Stimulated activated CD8-positive, alpha-beta memory T cell treated with anti-CD3 and anti-CD28 coated beads, Interleukin-12 subunit alpha, Interleukin-12 subunit beta, amount 100 ng/mL, for 24 hours (primary cell): ENCODE data around the gene RGS12.

ENCODE experiments used
- DNase-seq: peaks from one replicate; pipeline ENCODE4 v3.0.0-alpha.2; 2020; ENCODE audit errors: extremely low read depth

The RGS12 gene

DNA sequence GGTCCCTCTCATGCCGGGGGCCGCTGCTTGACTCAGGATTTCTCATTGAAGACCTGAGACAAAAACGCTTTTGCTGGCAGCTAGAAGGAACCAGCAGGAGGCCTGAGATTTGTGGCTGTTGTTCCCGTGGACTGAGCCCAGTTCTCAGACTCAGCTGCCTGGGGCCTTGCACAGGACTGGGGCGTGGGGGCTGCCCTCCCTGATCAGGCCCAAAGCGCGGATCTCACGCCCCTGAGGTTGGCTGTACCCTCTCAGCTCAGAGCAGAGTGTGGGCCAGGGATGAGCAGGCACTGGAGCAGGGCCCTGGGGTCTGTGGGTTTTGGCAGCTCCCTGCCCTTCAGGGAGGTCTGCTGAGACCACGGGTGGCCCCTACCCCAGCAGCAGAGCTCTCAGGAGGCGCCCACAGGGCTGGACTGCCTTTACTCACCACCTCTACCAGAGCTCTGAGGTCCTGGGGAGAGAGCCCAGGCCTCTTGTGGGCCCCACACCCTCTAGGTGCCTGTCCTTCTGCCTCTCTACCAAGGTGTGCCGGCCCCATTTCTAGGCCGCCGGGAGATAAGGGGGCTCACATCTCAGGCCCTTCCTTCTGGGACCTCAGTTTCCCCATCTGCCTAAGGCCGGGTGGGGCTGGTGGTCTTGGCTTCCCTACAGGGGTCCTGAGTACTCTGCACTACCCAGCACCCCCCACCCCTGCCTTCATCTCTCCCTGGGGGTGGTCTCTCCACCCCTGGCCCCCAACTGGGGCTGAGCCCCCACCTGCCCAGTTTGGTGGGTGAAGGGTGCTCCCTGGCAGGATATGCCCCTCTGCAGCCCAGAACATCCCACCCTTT is 38.3 kb upstream of the RGS12 start:
- DNase-seq = no peak

DNA sequence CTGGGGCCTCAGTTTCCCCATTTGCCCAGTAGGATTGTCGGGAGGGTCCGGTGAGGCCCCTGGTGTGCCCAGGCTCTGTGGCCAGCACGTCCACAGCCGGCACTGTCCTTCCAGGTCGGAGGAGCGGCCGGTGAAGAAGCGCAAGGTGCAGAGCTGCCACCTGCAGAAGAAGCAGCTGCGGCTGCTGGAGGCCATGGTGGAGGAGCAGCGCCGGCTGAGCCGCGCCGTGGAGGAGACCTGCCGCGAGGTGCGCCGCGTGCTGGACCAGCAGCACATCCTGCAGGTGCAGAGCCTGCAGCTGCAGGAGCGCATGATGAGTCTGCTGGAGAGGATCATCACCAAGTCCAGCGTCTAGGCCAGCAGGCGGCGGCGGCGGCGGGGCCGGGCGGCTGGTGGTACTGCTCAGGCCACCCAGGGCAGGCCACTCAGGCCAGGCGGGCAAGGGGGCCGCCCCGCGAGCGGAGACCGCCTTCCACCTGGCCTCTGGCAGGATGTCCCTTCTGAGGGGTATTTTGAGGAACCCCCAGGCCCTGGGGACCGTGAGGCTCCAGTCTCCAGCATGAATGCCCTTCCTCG is 37.1 kb upstream of the RGS12 start:
- no peak for DNase-seq

DNA sequence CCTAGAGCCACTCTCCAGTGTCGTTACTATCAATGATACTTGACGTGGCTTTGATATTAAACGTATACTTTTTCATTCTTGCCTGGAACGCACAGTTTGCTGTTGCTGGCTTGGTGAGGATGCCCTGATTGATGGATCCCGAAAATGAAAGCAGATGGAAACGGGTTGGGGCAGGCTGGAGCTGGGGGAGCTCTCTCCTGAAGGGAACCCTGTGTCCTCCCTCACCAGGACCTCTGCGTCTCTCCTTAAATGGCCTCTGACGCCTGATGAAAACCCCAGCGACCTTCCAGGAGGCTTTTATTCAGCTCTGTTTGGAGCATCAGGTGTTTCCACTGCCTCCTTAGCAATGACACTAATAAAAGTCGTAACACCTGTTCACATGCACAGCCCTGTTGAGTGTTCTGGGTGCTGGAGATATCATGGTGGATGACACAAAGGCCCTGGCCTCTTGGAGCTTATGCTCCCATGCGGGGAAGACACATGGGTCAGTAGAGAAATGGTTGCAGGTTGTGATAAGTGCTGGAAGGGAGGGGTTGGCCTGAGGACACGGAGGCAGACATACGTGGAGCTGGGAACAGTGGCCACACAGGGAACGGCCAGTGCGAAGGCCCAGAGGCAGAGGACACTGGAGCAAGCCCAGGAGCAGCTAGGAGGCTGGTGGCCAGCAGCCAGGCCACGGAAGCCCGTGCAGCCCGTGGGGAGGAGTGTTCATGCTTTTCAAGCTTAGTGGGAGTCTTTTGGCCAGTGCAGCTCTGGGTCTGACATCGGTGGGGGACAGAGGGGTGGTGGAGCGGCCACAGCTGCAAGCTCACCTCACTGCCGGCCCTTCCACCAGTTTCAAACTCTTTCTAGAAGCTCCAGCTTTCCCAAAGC is 36.4 kb upstream of the RGS12 start:
- DNase-seq = no peak

DNA sequence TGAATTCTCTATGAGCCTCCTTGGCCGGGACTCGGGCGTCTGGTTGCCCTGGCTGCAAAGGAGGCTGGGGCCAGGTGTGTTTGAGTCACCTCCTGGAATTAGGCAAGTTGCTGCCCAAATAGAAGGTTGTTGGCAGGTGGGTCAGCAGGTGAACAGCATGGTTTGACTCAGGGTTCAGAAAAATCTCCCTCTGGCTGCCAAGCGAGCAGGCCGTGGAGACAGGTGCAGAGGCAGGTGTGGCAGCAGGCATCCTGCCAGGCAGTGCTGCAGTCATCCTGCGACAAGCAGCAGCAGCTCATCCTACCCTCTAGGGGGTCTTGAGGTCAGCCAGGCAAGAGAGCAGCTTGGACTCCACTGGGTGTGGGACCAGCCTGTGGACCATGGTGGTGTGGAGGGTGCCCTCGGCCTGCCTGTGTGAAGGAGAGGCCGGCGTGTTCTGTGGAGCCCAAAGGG is 35.7 kb upstream of the RGS12 start:
- no peak for DNase-seq

DNA sequence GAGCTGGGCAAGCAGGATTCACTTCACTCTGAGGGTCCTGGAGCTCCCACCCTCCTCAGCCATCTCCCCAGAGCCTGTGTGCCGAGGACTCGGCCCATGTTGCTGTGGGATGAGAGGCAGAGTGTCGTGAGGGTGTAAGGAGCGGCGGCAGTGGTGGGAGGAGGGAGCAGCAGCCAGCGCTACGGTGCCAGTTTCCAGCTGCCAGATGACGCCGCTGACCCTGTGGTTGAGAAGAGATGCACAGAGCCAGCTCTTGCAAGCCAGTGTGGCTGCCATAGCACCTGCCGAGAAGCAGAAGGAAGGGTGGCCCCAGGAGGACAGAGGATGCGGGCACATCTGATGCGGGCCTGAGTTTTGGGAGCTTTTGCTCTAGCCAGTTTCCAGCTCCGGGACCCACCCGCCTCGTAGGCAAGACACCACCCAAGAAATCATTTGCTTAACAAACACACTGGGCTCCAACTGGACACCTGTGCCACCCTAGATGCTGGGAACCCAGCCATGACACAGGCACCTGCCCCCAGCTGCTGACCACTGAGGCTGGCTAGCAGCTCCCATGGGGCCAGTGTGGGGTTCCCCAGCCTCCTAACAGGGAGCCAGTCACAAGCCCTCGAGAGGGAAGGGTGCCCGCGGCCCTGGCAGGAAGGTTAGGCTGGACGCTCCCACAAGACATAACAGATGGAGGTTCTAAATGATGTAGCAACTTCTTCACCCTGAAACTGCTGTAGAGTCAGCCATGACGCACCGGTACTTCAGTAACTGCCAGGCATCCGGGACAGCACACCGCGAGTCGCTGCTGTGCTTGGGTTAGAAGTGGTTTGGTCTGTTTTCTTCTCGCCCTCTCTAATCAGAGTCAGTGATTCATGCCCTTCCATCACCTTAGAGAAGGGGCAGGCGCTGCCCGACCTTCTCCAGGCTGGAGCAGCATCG is 35.0 kb upstream of the RGS12 start:
- DNase-seq = no peak

DNA sequence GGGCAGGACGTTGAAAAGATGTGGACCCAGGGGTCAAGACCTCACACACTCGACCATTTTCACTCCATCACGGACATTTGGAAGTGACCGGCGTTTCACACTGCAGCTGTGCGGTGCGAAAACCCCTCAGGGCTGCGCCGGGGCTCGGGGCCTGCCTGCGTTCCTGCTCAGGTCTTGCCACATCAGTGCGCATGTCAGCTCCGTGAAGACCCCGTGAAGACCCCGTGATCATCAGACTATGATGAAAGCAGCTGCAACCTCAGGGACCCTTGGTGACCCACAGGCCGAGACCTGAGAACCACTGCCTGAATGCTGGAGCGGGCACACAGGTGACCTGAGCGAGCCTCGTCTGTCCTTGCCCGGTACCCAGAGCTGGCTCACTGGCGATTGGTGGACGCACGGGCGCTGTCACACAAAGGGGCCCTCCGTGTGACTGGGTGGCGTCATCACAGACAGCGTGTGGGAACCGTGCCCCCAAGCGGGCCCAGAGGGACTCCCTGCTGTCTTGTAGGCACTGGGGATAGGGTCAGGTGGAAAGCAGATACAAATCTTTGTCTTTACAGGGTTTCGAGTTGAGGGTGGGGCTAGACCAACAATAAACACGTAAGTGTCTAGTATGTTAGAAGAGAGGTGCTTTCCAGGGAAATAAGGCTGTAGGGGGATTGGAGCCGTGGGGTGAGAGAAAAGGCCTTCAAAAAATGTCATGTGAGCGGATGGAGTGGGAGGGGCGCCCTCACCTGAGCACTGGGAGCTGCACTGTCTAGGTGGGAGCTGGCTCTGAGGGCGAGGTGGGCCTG is 31.2 kb upstream of the RGS12 start:
- DNase-seq = no peak

DNA sequence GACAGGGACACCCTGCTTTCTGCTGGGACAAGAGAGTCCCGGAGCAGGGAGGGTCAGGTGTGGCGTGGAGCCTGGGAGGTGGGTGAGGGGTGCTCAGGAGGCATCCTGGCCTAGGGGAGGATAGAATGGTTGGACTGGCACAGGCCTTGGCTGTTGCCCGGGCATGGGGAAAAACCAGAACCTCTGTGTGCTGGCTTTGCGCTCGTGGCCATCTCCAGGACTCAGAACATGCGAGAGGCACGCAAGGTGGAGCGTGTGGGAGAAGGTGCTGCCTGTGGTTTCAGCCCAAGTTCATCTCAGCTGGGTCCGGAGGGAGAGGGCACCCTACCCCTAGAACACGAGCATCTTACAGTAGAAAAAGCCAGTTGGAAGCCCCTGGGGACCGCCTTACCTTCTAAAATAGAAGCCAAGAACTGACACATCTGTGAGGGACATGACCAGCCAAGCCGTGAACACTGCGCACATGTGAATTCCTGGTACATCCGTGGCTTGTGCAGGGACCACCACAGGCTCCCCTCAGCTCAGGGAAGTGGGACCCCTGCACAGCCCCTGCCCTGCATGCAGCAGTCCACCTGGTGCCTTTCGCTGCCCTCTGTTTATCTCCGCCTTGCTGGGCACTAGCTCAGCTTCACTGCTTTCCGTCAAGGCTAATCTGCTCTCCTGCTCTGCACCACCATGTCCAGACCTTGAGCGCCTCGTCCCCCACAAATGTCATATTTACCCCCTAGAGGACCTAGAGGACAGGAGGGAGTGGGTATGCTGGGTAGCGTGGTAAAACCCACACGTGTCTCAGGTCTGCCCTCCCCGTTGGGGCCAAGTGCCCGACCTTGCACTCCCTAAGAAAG is 30.4 kb upstream of the RGS12 start:
- DNase-seq = no peak

DNA sequence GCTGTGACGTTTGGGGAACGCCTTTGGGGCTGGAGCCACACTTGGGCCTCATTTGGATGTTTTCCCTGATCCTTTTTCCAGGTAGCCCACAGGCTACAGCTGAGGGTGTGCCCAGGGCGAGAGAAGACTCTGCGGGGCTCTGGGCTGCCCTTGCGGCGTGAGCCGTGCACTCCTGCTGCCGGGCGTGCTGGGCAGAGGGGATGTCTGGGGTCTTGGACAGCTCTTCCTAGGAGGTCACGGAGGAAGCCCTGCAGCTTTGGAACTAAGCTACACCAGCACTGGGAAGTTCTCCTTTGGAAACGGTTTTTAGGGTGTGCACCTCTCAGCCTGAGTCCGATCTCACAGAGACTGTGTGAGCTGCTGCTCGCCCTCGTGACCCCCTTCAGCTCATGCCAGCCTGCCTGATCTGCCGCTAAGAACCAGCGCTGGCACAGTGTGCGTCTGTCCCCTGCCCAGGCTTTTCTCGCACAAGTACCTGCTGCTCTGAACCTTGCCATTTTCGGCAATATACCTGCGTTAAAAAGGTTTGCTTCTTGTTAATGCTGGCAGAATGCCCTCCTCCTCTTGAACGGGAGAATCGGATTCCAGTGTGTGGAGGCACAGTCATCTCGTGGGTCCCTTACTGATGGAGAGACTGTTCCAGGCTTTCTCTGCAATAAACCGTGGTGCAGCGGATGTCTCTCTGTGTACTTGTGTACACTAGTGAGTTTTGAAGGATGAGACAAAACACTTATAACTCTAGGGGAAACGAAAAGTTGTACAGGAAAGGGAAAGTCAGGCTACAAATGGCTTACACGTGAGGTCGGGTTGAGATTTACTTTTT is 29.6 kb upstream of the RGS12 start:
- DNase-seq = no peak

DNA sequence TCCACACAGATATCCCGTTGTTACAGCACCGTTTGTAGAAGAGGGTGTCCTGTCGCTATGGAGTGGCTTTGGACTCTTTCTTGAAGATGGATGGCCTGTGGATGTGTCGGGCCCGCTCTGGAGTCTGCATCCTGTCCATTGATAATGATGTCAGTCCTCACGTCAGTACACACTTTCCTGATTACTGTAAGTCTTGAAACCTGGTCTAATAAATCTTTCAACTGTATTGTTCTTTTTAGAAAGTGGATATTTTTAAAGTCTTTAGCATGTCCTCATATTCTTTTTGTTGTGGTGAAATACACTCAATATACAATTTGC is 29.0 kb upstream of the RGS12 start:
- DNase-seq = no peak

DNA sequence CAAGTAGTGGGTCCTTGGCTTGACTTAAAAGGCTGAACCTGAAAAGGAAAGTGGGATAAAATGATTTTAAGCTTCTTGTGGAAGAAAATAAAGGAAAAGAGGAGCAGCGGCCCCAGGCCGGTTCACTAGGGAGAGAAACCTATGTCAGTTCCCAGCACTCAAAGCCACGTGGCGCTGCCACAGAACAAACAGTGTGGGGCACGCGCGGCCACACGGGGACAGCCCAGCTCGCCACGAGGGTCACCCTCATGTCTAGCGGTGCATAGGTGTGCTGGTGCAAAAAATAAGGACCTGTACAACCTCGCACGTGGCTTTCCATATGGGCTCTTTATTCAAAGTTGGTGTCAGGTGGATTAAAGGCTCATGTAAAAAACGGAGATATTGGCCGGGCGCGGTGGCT is 26.7 kb upstream of the RGS12 start:
- DNase-seq = no peak

DNA sequence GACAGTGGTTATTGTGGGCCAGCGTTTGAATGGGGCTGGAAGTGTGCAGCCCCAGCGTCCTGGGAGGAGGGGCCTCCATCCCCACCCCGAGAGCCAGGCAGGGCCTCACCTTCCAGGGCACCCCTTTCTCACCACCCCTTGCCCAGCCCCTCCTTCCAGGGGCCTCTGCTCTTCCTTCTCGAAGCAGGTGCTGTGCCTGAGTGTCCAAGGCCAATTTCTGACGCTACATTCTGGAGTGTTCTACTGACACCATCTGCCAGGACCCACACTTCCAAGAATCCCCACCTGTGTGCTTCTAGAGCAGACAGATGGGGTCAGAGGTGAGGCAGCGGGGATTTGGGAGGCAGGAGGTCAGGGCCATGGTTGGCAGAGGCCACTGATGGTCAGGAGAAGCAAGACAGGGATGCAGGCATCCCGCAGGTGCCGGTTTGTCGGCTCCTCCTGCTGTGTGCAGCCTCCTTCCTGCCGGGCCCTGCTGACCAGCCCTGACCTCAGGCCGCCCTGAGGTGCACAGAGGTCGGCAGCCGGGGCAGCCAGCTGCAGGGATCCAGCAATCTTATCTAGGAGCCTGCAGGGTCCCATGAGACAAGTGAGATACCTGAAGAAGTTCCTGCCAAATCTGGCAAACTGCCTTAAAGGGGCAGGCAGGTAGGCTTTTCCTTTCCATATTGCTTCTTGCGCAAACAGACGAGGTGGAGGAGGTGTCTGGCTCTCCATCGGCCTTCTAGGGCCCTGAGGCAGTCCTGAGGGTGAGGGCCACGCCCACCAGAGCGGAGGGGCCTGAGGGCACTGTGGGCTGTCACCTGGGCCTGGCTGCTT is 25.0 kb upstream of the RGS12 start:
- DNase-seq = no peak

DNA sequence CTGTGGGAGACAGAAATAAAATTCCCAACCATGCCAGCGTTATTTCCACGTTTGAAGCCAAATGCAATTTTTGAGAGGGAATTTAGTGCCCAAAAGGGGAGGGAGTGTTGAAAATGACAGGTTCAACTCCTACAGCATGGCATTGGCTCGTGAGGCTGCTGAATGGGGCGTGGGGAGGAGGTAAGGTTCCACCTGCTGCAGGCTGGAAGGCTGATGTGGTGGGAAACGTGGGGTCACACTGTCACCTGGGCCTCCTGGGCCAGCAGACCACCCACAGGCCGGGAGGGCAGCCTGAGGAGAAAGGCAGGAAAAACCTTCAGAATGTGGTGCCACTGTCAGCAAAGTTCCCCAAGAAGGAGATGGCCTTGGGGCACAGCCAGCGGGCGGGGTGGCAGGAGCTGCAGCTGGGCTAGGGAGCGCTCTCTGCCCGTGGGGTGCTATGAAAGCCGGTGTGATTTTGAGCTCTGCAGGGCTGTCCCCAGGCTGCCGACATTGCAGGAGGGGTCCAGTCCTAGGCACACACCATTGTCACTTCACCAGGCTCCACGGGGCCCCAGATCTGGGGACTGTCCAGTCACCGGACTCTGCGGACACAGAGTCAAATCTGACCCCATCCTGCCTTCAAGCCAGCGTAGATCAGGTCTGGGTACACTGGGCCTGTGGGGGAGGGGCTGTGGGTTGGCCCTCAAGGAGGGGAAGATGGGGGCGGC is 24.3 kb upstream of the RGS12 start:
- no peak for DNase-seq

DNA sequence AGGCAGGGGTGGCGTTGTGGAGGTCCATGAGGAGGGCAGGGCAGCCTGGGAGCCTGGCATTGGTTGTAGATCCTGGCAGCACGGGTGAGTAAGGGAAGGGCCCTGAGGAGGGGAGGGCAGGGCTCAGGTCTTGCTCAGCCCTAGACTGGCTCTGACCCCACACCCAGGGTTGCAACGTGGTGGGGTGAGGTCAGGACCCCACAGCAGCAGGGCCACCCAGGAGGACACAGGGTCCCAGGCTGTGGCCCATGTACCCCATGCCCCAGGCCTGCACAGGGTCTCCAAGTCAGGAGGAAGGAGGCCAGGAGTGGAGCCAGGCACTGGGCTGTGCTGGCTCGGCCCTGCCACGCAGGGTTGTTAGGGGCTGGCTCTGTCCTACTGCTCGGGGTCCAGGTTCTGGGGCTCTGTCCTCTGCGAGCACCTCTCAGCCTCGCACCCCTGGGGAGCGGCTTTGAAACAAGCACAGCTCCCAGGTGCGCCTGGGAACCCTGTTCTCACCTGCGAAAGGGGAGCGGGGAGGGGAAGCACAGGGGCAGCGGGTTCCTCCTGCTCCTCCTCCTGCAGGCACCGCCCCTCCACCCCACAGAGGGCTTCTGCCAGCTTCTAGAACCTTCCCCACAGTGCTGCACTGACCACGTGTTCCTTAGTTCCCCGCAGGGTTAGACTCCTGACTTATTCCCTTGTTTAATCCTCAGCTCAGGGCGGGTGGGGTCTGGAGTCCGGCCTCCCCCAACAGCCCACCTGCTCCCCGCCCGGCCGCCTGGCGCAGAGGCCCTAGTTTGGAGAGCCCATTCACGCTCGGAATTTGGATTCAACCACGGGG is 23.5 kb upstream of the RGS12 start:
- no peak for DNase-seq

DNA sequence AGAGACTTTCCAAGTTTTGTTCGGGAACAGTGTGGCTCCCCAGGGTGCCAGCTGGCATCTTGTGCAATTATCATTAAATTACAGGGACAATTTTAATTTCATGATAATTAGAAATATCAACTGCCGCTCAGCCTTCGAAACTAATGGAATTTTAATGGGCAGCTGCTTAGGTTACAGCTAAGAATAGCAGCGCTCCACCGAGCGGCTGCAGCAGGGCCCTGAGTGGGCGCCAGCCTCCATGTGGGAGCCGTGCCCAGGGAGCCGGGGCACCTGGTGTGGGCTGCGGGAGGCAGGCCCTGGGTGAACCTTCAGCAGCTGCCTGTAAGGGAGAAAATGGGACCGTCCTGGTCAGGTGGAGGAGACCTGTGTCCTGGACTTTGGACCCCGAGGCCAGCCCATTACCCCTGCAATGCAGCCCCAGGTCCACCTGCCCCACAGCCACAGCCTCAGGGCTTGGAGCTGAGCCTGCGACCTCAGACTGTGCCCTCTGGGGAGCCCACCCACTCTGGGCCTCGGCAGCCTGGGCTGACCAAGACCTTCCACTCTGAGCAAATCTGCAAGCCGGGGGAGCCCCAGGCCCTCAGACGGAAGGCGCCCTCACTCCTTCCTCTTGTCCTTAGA is 22.7 kb upstream of the RGS12 start:
- DNase-seq = no peak

DNA sequence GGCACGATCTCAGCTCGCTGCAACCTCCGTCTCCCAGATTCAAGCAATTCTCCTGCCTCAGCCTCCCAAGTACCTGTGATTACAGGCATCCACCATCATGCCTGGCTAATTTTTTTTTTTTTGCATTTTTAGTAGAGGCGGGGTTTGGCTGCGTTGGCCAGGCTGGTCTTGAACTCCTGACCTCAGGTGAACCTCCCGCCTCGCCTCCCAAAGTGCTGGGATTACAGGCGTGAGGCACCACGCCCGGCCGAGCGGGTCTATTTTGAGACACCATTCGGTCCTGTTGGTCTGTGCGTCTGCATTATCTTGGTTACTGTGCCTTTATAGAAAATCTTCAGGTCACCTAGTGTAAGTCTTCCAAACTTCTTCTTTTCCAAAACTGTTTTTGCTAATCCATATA is 21.7 kb upstream of the RGS12 start:
- DNase-seq = no peak

DNA sequence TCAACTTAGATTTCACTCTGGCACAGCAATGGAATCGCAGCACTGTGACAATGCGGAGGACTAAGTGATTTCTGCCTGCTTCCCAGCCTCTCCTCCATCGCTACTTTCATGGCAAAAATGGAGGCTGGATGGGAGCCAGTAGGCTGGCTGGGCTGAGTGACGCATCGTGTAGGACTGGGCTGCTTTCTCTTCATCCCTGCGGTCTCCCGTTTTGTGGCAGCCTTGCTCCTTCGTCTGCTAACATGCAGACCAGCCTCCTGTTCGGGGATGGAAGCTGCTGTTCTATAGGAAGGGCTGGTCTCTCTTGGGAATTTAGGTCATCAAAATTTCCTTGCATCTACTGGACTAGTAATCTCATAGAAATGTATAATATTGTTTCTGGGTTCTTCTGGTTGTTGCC is 15.8 kb upstream of the RGS12 start:
- DNase-seq = no peak
